G401.6 (cell line): ENCODE results near the gene RARG.

ENCODE experiments used
- FAIRE-seq: peaks from 2 replicates; lab custom pipeline; 2012; peaks lifted over from hg19 to GRCh38; lab: Jason Lieb, UNC

The RARG gene

DNA sequence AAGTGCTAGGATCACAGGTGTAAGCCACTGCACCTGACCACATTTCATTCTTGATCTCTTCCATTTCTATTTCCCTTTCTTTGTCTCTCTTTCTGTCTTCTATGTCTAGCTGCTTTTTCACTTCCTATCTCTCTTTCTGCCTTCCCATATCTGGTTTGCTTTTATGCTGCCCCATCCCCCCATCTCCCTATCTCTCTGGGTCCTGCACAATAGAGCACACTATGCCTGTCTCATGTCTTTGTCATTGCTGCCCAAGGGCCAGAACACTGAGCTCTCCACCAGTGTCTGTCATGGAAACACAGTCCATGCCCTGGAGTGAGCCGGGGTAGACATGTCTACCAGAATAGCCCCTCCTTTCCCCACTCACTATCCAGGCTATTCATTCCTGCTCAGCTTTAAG is 12.3 kb upstream of the RARG start:
- FAIRE-seq = no peak

- FAIRE-seq = no peak
Observed at GRCh38 chr12:53241623-53242412, 9.8 kb upstream of the RARG start.

DNA sequence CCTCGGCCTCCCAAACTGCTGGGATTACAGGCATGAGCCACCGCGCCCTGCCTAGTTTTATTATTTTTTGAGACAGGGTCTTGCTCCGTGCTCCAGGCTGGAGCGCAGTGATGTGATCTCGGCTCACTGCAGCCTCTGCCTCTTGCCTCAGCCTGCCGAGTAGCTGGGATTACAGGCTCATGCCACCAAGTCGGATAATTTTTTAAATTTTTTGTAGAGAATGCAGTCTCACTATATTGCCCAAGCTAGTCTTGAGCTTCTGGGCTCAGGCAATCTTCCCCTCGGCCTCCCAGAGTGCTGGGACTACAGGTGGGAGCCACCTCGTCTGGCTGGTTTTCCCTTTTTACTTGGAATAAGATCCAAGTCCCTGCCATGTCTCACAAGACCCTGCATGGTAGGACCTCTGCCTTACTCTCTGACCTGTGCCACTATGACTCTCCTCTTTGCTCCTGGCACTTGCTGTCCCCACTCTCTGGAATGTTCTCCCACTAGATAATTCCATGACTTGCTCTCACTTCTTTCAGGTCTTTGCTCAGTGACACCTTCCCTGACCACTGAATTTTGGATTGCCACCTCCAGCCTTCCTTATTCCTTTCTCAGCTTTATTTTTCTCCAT is 7.7 kb upstream of the RARG start:
- no peak for FAIRE-seq

GRCh38 chr12:53236443-53237111 is 4.6 kb upstream of the RARG start:
- FAIRE-seq = no peak

DNA sequence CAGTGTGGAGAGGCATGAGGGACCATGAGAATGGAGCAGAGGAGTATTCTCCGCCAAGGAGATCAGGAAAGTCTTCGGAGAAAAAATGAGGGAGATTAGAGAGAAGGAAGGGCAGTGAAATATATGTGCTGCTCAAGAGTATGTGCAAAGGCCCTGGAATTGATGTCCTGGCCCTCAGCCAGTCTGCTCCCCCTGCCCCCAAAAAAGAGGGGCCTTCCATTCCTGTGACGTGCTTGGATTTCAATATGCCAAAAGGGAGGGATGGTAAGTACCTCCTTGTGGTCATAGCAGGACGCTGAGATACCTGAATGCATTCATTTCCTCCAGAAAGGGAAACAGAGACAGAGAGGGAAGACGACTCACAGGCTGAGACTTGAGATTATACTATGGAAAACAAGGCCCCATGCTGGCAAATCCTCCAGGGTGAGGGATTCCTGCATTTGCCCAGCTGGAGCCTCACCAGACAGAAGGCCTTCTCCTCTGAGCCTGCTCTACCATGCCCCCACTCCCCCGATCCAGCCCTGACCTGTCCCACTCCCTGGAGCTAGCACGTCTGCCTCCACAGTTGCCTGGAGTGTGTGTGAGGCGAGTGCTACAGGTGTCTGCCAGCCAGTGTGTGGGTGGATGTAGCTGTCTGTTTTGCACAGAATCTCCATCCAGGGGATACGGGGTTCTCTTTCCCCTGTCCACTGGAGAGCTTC is 3.9 kb upstream of the RARG start:
- no peak for FAIRE-seq

DNA sequence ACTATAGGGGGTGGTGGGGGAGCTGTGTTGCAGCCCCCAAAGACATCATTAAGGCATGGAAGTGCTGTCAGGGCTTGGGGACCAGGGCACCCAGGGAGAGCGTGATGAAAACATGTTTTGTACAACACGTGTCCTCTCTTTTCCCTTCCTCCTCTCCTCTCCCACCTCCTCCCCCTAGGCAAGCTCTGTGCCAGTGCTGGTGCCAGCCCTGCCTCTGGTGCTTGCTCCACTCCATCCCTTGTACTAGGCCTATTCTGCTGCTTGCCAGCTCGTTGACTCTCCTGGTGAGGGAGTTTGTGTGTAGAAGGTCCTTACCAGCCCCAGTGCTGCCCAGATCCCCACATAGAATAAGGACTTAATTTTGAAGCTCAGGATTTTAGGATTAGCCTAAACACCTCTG is 3.2 kb upstream of the RARG start:
- no peak for FAIRE-seq

- no peak for FAIRE-seq
Observed at GRCh38 chr12:53234271-53234914, 2.4 kb upstream of the RARG start.

DNA sequence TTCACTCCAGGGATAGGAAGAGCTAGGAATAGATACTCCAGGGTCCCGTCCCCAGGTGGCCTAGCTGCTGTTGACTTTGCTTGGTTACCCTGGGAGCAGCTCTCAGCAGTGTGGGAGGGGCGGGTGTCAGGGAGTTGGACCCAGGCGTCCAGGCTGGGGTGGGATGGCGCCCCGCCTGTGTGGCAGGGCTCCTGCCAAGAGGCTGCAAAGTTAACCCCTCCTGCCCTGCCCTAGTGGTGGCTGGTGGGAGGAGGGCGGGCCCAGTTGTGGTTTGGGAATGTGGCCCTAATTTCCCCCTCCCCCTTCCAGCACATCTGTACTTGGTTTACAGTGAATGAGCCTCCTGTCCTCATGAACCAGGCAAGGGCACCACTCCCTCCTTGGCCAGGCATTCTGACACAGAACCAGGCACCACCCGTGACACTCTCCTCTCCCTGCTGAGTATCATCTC is 1.7 kb upstream of the RARG start:
- FAIRE-seq = no peak

DNA sequence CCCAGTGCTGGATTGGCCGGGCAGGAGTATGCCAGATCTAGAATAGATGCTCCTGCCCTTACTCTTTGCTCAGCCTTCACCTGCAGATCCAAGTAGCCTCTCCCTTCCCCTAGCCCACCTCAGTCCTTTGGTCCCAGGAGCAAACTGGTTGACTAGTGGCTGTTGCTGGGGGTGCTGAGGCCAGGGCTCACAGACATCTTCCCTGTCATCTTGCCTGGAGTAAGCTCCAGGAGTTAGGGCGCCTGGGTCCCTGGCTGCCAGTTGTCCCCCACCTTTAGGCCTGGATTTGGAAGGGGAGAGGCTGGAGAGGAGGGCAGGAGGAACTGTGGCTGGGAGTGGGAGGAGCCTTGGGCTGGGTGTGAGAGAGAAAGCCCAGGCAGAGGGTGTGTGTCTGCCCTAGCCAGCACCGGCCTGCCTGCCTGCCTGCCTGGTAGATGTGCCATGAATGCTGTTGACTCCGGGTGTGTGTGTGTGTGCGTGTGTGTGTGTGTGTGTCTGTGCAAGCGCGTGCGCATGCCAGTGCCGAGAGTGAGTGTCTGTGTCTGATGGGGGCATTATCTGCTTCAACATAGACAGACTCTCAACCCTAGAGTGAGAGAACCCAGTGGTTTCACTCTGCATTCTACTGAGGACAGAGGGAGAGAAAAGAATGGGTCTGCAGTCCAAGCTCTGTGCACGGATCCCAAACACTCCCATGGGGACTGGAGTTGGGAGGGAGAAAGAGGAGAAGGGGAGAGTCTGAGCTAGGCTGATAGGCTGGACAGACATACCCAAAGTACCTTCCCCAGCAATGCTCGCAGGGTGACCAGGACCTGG is 845 bp upstream of the RARG start:
- no peak for FAIRE-seq

DNA sequence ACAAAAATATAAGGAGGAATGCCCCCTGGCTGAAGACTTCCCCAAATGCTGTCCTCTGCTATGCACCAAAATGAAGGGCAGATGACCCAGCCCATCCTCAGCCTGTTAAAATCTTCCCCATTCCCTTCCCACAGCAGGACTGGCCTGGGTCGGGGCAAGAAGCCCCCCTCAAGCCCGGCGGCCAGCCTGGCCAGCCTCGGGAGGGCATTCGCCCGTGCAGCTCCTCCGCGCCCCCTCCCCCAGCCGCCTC is 413 bp downstream of the RARG start:
- no peak for FAIRE-seq

DNA sequence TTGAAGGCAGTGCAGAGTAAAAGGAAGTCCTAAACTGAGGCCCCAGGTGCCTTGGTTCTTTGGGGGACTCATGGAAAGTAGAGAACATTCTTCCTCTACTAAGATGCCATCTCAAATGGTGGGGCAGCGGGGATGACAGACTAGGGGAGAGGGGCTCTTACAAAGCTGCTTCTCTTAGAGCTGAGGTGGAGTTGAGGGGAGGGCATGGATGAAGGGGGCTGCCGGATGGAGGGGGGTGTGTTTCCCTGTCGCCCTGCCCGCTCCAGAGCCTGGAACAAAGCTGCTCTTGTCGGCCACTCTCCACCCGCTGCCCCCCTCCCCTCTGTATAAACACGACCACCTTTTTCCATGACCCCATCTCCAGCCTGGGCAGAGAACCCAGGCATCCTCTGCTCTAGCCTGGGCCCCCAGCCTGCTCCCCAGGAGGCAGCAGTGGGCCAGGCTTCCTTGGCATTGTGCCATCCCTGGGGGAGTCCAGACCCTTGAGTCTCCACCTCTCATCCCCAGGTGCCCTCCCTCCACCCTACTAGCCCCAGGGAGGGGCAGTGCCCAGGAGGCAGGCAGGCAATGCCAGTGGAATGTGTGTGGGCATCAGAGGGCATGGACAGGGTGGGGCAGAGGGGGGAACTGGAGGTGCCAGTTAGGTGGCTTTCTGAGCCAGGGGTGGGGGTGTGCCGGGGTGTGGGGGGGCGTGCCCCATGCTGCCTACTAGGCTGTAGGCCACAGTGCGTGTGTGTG is 1.7 kb downstream of the RARG start:
- FAIRE-seq = no peak

DNA sequence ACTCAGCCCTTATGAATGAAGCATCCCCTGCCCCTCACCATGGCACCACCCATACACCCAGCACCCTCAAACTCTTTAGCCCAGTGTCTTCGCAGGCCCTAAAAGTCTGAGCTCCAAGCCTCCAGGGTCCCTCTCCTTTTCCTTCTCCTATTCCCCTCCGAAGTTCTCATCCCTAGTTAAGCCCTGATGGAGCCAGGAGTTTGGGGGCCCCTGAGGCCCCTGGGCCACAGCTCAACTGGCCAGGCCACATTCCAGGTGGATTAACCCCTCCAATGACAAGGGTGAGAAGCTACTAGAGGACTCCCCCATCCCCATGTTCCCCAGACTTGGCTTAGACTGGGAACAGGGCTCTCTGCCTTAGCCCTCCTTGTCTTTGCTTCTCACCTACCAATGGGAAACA is 2.6 kb downstream of the RARG start:
- no peak for FAIRE-seq

- FAIRE-seq = no peak
Observed at GRCh38 chr12:53227836-53228235, 4.2 kb downstream of the RARG start.

DNA sequence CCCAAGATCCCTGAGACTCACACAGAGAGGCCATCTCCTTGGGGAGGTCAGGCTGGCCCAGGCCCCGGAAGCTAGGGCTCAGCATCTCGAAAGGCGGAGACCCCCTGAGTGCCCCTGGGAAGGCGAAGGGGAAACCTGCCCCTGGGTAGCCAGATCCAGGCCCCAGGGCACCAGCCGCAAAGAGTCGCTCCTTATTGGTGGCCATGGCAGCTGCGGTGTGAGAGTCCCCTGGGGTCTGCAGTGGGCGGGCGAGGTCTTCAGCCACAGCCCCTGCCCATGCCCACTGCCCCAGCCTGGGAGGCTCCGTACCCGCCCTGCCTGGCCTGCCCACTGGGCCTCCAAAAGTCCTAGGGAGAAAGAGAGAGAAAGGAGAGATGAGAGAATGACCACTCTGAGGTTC is 4.7 kb downstream of the RARG start:
- FAIRE-seq = no peak

DNA sequence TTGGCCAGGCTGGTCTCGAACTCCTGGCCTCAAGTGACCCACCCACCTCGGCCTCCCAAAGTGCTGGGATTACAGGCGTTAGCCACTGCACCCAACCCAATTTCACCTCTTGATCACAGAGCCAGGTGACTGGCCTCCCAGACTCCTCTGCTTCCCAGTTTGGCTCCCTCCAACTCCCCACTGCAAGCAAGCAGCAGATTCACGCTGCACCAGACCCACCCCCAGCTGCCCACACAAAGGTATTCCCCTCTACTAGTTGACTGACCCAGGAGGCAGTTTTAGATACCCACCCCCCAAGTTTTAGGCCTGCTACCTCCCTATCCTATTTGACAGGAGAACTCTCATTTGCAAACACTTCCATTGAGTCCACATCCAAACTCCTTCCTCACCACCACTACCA is 5.2 kb downstream of the RARG start:
- no peak for FAIRE-seq

DNA sequence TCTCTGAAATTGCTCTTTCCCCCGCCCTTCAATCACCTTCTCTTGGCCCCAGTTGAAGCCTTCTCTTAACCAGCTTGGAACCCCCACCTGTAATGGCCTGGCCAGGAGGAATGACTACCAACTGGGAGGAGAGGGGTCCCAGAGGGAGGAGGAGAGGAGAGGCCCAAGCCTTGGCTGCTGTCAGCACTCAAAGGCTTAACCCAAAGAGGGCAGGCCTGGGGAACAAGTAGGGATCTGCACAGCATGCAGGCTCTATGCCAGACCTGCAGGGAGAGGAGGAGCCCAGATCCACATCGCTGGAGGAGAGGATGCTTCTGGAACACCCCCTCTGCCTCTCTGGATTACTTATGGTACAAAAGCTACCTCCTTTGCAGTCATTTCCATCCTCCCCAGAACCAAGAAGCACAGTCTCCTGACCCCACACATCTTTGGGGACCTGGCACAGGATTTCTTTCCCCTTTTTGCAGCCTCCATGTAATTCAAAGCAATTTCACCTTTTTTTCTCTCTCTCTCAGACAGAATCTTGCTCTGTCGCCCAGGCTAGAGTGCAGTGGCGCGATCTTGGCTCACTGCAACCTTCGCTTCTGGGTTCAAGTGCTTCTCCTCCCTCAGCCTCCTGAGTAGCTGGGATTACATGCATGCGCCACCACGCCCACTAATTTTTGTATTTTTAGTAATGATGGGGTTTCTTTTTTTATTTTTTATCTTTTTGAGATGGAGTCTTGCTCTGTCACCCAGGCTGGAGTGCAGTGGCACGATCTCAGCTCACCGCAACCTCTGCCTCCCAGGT is 6.2 kb downstream of the RARG start:
- FAIRE-seq = no peak

GRCh38 chr12:53224897-53225634 is 6.9 kb downstream of the RARG start:
- FAIRE-seq = no peak

GRCh38 chr12:53224061-53224896 is 7.7 kb downstream of the RARG start:
- FAIRE-seq = no peak
